Stimulated activated naive CD8-positive, alpha-beta T cell treated with anti-CD3 and anti-CD28 coated beads, Interleukin-15, Interleukin-2, amounts not matched to agents 100 U/mL and 50 U/mL, for 24 hours (primary cell): ENCODE results near the gene SOCS6.

Experiments
- ATAC-seq: fragments of 150-1000 bp; cut with Tn5 transposase; one replicate; pipeline ENCODE4 v1.10.0; 2021
- DNase-seq: peaks from one replicate; pipeline ENCODE4 v3.0.0; 2021

The SOCS6 gene

DNA sequence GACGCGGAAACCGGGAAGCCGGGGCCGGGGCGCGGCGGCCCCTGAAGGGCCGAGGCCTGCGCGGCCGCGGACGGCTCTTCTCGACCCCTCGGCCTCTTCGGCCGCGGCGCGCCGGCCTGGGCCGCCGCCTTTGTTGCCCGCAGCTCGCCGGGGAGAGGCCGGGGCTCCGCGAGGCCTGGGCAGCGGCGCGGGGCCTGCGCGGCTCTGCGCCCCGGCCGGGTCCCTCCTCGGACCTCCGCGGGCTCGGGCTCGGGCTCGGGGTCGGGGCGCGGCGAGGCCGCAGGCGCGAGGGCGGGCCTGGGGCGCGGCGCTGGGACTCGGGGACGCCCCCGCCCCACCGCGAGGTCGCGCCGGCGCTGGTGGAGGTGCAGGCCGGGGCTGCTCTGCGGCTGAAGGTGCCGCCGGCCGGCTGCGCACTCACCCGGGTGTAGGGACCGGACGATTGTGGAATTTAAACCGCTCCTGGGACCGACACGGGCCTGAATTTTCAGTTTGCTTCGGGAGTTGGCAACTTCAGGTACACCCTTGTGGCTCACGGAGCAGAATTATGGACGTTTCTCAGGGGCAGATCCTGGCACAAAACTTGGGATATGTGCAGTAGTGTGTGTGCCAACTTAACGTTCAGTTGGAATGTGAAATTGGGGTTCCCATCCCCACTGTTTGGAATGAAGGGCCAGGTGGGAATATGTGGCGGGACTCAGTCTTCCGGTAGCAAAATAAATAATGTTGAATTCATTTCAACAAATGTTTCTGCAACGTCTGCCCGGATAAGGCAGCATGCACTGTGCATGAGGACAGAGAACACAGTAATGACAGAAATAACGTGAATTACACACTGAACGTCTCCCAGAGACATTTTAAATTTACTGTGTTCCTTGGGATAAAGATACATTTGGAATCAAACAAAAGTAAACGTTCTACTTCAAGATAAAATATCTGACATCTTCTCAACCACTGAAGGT is 787 bp downstream of the SOCS6 start:
- ATAC-seq (peak; percentile 30), DNase-seq (peak; percentile 22)

DNA sequence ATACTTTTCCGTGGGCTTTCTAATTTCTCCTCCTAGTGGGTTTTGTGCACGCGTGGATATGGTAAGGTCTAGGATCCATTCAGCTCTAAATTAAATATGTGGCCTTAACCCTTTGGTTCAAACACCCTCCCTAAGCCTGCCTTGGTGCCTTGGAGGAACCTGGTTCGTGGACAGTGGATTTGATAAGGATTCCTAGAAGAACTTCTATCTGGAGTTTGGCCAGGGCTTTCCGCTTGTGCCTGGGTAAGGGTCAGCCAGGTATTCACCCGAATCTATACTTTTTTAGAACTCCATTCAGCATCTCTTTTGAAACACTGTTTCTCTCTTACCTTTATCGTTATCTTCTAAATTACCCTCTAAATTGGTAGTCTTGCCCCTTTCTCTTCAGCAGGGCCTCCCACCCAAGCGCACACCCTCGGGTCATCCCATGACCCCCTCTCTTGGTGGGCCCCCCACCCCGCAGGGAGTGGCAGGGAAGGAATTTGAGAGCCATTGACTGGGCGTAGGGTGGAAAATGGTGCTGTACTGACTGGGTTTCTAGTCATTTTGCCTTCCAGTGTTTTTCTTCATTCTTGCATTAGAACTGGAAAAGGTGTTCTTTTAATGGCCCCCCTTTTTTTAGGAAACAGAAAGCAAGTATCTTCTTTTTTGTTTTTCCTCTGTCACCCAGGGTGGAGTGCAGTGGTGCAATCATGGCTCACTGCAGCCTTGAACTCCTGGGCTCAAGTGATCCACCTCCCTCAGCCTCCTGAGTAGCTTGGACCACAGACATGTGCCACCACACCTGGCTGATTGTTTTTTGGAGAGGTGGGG is 1.8 kb downstream of the SOCS6 start:
- DNase-seq (no peak), ATAC-seq (no peak)

DNA sequence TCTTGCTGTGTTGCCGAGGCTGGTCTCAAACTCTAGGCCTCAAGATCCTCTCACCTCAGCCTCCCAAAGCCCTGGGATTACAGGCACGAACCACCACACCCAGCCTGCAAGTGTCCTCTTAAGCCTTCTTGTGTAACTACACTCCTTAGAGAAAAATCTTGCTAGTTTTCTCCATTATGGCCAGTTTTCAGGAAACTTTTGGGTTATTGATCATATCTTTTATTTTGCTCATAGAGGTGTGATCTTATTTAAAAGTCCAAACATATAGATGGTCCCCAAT is 2.4 kb downstream of the SOCS6 start:
- no peak for DNase-seq
- no peak for ATAC-seq

DNA sequence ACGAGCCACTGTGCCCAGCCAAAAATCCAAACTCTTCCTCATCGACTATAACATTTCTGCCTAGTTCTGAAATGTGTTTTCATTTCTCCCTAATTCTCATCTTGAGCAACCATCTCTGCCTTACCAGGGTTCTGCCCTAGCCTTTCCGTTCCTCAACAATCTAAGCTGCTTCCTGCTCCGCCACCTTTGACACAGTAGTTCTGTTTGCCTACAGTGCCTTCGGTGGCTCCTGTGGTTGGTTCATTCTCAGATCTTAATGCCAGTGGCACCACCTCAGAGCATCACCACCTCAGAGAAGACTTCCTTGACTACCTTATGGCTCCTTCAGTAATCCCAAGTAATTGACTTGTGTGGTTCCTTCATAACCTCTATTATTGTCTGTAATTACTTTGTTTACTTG is 3.8 kb downstream of the SOCS6 start:
- DNase-seq: no peak
- no peak for ATAC-seq

DNA sequence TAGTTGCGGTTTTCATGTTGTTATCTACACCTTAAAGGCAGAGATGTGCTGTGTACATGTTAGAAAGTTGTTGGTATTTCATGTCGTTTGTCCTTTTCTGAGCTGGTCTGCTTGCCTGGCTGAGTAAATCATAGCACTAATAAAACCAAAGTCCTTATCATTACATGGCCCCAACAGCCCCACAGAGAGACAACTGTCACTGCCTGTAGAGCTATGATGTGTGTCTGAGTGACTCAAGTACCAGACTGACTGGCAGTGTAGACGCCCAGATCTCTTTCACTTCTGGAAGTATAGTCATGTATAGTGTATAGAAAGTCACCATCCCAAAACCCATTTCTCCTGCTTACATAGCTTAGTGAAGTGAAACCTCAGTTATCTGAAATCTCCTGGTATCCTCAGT is 4.3 kb downstream of the SOCS6 start:
- DNase-seq (no peak), ATAC-seq (peak; percentile 29)

DNA sequence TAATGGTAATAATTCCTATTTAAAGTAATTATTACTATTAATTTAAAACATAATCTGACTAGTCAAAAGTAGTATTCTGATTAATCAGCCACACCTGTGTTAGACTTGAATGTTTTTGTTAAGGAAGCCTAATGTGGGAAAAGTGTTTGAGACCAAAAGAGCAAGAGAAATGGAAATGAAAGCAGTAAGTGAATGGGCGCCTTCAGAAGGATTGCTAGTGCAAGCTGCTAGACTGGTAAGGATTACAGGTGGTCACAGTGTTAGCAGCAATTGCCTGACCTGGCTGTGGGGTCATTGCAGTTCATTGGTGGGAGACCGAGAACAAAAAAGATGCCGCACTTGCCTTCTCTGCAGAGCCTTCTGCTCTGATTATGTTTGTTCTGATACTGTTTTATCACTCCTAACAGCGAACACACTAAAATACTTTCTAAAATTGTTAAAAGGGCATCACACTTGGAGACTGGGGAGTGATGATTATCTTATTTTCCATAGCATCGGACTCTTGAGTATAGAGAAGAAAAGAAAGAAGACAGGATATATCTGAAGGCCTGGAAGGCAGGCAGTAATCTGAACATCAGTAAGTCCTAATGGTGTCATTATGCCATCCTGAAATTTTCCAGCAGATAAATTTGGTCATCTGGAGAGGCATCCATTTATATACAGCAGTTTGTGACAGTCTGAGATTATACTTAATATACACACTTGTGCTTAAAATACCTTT is 5.8 kb downstream of the SOCS6 start:
- DNase-seq: no peak
- no peak for ATAC-seq

DNA sequence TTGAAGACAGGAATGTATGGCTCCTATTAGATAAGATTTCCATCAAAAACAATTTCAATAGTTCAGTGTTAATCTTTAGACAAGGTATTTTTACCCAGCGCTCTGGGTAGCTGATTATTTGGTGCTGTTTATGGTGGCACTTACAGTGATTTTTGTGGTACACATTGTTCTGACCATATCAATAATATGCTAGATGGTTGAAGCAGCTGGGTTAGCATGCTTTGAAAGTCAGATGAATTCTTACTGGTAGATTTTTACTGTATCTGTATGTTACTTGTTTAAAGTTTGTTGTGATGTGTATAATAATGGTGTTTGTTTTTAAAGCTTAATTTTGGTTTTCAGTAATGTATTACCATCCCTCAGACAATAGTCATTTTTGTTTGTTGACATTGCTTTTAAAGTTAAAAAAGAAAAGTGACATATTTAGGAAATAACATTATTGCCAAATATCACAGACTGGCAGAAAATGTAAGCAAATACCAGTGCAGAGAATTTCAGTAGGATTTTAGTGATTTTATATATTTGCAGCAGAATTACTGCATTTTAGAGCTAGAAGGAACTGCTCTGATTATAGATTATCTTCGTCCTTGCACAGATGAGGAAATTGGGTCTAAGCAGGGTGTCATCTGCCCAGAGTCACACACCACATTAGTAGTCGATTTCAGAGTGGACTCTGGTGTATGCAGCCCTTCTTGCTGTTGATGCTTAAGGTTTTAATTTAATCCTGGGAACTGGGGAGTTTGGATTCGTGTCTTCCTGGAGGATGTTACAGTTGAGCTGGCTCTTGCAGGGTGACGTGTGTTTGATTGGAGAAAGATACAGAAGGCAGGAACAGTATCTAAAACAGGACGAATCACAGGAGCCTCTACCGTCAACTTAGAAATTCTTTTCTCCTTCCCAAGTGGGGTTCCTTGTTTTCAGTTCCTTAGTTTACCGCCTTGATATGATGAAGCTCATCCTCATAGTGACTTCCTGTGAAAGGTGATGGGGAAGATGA is 6.6 kb downstream of the SOCS6 start:
- no peak for DNase-seq
- no peak for ATAC-seq

DNA sequence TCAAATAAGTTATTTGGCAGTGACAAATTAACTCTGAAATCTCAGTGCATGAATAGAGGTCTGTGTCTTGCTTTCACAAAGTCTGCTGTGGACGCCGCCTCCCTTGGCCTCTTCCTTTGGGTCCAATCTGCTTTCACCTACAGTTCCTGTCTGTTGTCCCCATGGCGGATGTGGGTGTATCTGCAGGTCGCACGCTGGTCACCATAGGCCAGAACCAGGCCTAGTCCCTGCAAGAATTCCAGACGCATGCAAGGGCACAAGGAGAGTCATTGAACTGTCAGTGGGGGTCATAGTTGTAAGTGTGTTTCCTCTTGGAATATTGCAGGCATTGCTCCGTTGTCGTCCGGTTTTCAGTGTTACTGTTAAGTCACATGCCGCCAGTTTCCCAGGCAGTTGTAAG is 7.4 kb downstream of the SOCS6 start:
- ATAC-seq (no peak), DNase-seq (no peak)

DNA sequence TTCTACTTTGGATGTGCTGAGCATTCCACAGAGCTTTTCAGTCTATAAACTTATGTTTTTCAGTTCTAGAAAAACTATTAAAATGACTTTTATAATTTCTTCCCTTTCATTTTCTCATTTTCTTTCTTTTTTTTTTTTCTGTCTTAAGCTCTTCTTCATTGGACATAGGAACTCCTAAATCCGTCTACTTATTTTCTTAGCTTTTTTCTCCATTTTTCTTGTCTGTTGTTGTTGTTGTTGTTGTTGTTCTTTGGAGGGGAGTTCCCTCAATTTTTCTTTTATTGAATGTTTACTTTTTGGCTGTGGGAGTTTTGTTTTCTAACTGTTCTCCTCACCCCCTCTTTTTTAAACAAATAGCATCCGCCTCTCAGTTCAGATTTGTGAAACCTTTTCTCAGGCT is 7.9 kb downstream of the SOCS6 start:
- DNase-seq (no peak), ATAC-seq (no peak)

DNA sequence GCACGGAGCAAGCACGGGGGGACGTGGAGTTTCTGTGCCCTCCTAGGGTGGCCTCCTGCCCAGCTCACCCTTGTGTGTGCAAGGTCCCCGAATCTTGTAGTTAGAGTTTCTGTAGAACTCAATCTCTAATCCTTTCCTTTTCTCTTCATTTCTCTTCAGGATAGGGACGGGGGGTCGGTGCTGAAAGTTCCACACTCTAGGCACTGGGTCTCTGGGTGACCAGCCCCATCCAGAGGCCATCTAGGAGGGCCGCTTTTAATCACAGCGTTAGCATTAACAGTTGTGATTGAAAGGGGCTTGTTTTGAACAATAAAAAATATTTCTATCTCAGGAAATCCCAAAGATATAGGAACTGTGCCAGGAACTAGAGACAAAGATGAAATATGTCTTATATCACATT is 10.5 kb downstream of the SOCS6 start:
- ATAC-seq: no peak
- DNase-seq: no peak

DNA sequence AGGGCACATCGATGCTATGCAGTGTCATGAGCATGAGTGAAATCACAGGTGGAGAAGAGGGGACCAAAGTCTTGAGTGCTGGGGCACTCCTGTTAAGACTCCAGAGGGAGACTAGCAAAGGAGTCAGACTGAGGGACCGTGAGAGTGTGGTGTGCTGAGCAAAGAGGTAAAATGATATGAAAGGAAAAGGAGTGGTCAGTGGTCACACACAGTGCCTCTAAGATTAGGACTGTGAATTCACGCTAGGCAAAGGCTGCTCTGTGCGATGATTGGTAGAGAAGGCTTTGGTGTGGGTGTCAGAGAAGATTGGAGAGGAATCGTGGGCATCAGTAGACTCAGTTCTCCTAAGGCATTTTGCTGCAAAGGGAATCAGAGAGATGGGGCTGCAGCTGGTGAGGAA is 12.8 kb downstream of the SOCS6 start:
- ATAC-seq: no peak

DNA sequence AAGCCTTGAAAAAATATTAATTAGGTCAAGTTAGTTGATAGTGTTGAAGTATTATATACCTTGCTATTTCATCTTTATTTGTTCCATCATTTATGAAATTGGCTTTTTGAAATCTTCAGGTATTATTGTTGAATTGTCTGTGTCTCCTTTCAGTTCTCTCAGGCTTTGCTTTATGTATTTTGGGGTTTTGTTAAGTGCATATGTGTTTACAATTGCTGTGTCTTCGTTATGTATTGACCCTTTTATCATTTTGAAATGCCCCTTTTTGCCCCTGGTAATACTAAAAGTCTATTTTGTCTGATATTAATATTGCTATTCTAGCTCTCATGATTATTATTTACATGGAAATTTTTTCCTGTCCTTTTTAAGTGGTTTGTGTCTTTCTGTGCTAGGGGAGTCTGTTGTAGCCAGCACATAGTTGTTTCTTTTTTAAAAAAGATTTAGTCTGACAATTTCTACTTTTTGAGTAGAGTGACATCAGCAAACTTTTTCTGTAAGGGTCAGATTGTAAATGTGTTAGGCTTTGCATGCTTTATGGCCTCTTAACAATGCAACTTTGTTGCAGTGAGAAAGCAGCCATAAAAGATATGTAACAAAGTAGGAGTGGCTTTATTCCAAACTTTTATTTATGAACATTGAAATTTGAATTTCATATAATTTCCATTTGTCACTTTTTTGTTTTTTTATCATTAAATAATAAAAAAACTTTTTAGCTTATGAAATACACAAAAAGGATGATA is 19.9 kb downstream of the SOCS6 start:
- ATAC-seq: no peak
- no peak for DNase-seq

More for the DNA sequence above, 12.8 kb downstream of the SOCS6 start:
- no peak for DNase-seq

DNA sequence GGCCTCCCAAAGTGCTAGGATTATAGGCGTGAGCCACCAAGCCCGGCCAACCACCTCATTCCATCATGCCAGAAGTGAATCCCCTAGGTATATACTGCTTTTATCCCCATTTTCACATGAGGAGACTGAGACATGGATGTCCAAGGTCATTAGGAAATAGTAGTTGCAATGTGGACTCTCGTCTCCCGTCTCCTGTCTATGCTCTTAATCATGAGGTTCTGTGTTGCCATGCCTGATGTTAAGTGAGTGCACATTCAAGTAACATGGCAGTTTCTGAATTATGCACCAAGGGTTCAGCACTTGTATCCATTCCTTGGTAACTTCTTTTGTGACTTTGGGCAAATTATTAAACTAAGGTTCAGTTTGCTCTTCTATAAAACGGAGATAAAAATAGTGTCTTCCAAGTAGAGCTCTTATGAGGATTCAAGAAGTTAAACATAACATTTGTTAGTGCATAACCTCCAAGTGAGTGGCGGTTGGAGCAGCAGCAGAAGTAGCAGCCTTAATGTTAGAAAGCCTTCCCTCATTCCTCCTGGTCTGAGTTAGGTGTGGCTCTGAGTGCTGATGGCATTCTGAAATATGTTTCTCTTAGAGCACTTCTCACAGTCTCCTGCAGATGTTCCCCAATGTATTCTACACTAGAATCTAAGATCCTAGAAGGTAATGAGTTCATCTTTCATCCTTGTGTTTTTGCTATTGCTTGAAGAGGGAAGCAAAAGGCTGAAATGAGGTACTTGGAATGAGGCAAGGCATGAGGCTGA is 21.9 kb downstream of the SOCS6 start:
- ATAC-seq (no peak), DNase-seq (no peak)

DNA sequence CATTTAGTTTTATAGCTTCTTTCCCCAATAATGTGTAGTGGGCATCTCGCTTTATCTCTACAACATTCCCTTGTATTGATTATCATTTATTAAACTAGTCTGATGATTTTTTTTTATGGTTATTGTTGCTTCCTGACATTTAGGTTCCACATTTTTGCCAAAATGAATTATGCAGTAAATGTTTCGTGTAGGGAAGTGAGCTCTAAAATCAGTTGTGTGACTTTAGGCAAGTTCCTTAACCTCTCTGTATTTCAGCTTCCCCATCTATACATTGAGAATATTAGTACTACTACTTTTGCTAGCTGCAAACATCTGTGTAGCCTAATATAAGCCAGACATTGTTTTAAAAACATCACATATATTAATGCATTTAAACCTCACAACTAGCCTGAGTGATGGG is 22.9 kb downstream of the SOCS6 start:
- ATAC-seq (no peak), DNase-seq (no peak)

DNA sequence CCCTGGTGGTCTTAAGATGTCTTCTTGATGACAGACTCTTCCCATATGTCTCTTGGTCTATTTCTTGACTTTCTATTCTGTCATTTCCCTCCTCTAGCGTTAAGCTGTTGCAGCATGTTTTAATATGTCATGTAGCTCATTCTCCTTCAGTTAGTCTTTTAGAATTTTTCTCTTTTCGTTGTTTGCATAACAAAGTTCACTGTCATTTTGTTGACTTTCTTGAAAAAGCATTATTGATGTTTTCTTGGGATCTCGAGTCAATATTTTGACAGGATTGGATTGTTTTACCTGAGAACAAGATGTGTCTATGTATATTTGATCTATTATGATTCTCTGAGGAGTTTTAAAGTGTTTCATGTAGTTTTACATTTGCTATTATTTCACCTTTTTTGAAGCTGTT is 24.8 kb downstream of the SOCS6 start:
- no peak for DNase-seq
- ATAC-seq: no peak

DNA sequence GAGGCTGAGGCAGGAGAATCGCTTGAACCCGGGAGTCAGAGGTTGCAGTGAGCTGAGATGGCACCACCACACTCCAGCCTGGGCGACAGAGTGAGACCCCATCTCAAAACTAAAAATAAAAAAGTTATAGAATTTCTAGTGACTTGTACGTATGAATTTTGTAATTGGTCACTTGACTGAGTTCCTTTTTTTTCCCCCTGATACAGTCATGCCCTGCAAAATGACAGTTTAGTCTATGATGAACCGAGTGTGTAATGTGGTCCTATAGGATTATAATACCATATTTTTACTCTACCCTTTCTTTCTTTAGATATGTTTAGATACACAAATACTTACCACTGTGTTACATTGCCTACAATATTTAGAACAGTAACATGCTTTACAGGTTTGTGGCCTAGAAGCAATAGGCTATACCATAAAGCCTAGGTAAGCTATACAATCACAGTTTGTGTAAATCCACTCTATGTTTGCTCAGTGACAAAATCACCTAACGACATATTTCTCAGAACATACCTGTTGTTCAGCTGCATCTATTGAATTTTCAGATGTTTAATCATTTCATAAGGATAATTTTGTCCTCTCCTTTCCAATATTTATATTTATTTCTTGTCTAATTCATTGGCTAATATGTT is 25.4 kb downstream of the SOCS6 start:
- ATAC-seq (no peak), DNase-seq (no peak)

DNA sequence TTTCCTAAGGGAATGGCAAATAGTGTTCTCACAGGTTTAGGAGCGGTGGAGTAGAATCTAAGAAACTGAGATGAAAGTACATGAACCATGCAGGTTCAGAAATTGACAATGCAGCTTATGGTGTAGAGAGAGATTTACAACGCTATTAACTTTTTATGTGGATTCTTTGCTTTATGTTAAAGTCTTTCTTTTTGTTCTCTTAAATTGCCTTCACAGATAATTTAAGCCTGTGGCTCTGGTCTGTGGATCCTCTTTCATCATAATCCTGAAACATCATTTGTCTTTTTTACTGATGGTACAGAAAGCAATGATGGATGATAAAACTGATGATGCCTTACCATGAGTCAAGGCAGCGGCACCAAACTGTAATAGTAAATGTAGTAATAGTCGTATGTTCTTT is 30.3 kb downstream of the SOCS6 start:
- no peak for ATAC-seq
- no peak for DNase-seq

DNA sequence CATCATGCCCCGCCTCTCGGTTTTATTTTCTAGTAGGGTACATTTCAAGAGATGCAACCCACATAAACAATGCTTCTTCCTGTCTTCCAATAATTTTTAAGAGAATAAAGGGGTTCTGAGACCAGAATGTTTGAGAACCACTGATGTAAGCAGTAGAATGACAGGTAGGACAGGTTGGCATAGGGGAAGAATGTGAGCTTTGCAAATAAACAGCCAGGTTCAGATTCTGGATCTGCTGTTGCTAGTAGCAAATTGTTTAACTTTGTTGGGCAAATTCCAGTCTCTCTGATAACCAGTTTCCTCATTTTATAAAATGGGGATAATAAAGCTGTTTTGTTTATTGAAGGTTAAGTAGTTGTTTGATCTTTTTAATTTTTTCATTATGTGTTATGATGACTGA is 32.8 kb downstream of the SOCS6 start:
- ATAC-seq: no peak
- DNase-seq: no peak

DNA sequence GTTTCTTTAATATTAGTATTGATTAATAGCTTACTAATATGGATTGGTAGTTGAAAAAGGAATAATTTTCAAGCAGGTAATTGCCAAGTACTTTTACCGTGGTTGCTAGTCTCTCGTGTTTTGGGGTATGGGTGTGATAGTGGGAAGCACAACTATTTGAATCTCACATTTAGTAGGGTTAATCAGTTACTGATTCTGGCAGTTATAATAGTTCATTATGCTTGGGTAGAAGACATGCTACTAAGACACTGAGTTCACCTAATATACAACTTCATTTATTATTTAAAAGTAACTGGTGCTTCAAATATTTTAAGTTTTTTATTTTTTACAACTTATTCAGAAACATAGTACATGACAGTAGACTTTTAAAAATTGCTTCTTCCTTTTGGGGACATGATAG is 33.5 kb downstream of the SOCS6 start:
- DNase-seq (no peak), ATAC-seq (no peak)

DNA sequence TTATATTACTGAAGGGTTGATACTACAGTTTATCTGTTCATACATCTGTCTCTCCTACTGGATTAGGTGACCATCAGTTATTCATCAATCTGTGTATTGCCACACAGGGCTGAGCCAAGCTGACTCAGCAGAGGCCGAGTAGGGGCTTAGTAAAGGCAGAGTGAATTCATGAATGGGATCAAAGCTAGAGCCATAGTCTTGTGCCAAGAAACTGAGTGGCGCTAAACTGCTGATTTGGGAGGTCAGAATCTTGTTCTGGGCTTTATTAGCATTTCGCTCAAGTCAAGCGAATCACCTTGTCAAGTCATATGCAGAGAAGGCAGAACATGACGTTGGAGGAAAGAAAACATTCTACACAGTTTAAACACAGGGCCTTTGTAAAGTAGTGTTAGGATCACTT is 34.1 kb downstream of the SOCS6 start:
- no peak for DNase-seq
- no peak for ATAC-seq
